Measurements from ENCODE around the gene LRRC14B.
"Not testable (repeated sequence)": the region's sequence is repeated elsewhere in the genome, so short reads cannot be mapped to it uniquely, and the experiment has no call there.

The LRRC14B gene

GRCh38 chr5:223791-224190, 32.5 kb downstream of the LRRC14B start:
- no peak for DNase-seq (ENCODE audit: low read depth, low spot score)
- Histone ChIP-seq H3K9ac (ENCODE audit: insufficient read length) (no peak overlapping the region), H3K9me3 (ENCODE audit: low read depth, low read length) (no peaks in the 10 kb centered on the region), H3K4me3 (no peak overlapping the region), H3K36me3 (ENCODE audit: insufficient read depth, low read length) (peaks cover 49% of the 10 kb centered on the region), H3K27ac (no peak overlapping the region)
- TF ChIP-seq EZH2 (IDR thresholded peaks at IDR 0.05) (no peak), POLR2AphosphoS5 (IDR thresholded peaks at IDR 0.05; ENCODE audit: borderline replicate concordance, low read depth, low read length) (no peak), FOXP2 (optimal IDR thresholded peaks at IDR 0.05; ENCODE audit: control extremely low read depth, extremely low read length, insufficient read depth) (no peak)

- no peaks in the 10 kb centered on the region for H3K9me3 ChIP-seq (ENCODE audit: low read depth, low read length)
- H3K4me3 ChIP-seq: no peak overlapping the region
- no peak overlapping the region for H3K27ac ChIP-seq
- peaks cover 61% of the 10 kb centered on the region for H3K36me3 ChIP-seq (ENCODE audit: insufficient read depth, low read length)
- DNase-seq (ENCODE audit: low read depth, low spot score): no peak
- H3K9ac ChIP-seq (ENCODE audit: insufficient read length): no peak overlapping the region
- TF ChIP-seq EZH2 (IDR thresholded peaks at IDR 0.05) (no peak), FOXP2 (optimal IDR thresholded peaks at IDR 0.05; ENCODE audit: control extremely low read depth, extremely low read length, insufficient read depth) (no peak), POLR2AphosphoS5 (IDR thresholded peaks at IDR 0.05; ENCODE audit: borderline replicate concordance, low read depth, low read length) (no peak)
These were observed 34.0 kb downstream of the LRRC14B start for GRCh38 chr5:225334-225733.

GRCh38 chr5:227375-227774, 36.1 kb downstream of the LRRC14B start:
- not testable (repeated sequence) for H3K4me3 ChIP-seq; H3K27ac ChIP-seq; H3K9ac ChIP-seq (ENCODE audit: insufficient read length); DNase-seq (ENCODE audit: low read depth, low spot score); H3K9me3 ChIP-seq (ENCODE audit: low read depth, low read length)
- peaks cover 73% of the 10 kb centered on the region for H3K36me3 ChIP-seq (ENCODE audit: insufficient read depth, low read length)

DNA sequence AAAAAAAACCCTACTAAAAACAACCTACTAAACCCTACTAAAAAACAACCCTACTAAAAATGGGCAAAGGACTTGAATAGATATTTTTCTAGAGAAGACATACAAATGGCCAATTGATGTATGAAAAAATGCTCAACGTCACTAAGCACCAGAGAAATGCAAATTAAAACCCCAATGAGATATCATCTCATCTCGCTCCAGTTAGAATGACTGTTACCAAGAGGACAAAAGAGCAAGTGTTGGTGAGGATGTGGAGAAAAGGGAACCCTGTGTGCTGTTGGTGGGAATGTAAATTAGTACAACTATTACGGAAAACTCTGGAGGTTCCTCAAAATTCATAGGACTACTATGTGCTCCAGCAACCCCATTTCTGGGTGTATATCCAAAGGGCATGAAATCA, 37.6 kb downstream of the LRRC14B start:
- Histone ChIP-seq H3K27ac (no peak overlapping the region), H3K4me3 (no peak overlapping the region), H3K9me3 (ENCODE audit: low read depth, low read length) (no peaks in the 10 kb centered on the region), H3K36me3 (ENCODE audit: insufficient read depth, low read length) (peaks cover 81% of the 10 kb centered on the region), H3K9ac (ENCODE audit: insufficient read length) (no peak overlapping the region)
- no peak for DNase-seq (ENCODE audit: low read depth, low spot score)
- TF ChIP-seq FOXP2 (optimal IDR thresholded peaks at IDR 0.05; ENCODE audit: control extremely low read depth, extremely low read length, insufficient read depth): no peak
- TF ChIP-seq EZH2 (IDR thresholded peaks at IDR 0.05): no peak
- no peak for TF ChIP-seq POLR2AphosphoS5 (IDR thresholded peaks at IDR 0.05; ENCODE audit: borderline replicate concordance, low read depth, low read length)

DNA sequence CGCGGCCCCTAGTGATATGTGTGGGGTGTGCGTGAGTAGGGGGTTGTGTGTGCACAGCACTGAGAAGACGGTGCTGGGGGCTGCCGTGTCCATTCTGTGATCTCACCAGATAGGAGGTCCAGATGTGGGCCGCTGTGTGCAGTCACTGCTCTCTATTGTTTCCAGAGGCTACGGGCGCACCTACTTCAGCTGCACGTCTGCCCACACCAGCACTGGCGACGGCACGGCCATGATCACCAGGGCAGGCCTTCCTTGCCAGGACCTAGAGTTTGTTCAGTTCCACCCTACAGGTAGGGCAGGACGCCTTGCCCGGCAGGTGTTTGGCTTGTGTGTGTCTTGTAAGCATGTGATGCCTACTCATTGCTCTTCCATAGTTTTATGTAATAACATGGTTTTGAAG, 39.4 kb downstream of the LRRC14B start:
- DNase-seq (ENCODE audit: low read depth, low spot score): no peak
- no peak overlapping the region for H3K4me3 ChIP-seq
- H3K9ac ChIP-seq (ENCODE audit: insufficient read length): no peak overlapping the region
- no peak for TF ChIP-seq FOXP2 (optimal IDR thresholded peaks at IDR 0.05; ENCODE audit: control extremely low read depth, extremely low read length, insufficient read depth)
- TF ChIP-seq EZH2 (IDR thresholded peaks at IDR 0.05): no peak
- TF ChIP-seq POLR2AphosphoS5 (IDR thresholded peaks at IDR 0.05; ENCODE audit: borderline replicate concordance, low read depth, low read length): no peak
- no peak overlapping the region for H3K27ac ChIP-seq
- peaks cover 78% of the 10 kb centered on the region for H3K36me3 ChIP-seq (ENCODE audit: insufficient read depth, low read length)
- H3K9me3 ChIP-seq (ENCODE audit: low read depth, low read length): no peaks in the 10 kb centered on the region

GRCh38 chr5:231661-232060, 40.4 kb downstream of the LRRC14B start:
- no peak overlapping the region for H3K9ac ChIP-seq (ENCODE audit: insufficient read length)
- H3K36me3 ChIP-seq (ENCODE audit: insufficient read depth, low read length): peaks cover 72% of the 10 kb centered on the region
- DNase-seq (ENCODE audit: low read depth, low spot score): no peak
- H3K27ac ChIP-seq: no peak overlapping the region
- no peak for TF ChIP-seq EZH2 (IDR thresholded peaks at IDR 0.05)
- no peak overlapping the region for H3K4me3 ChIP-seq
- no peaks in the 10 kb centered on the region for H3K9me3 ChIP-seq (ENCODE audit: low read depth, low read length)

GRCh38 chr5:233426-233825, 42.1 kb downstream of the LRRC14B start:
- not testable (repeated sequence) for DNase-seq (ENCODE audit: low read depth, low spot score); H3K9ac ChIP-seq (ENCODE audit: insufficient read length); H3K4me3 ChIP-seq; H3K27ac ChIP-seq; H3K9me3 ChIP-seq (ENCODE audit: low read depth, low read length)
- H3K36me3 ChIP-seq (ENCODE audit: insufficient read depth, low read length): peaks cover 66% of the 10 kb centered on the region

- no peak overlapping the region for H3K9ac ChIP-seq (ENCODE audit: insufficient read length)
- no peaks in the 10 kb centered on the region for H3K9me3 ChIP-seq (ENCODE audit: low read depth, low read length)
- TF ChIP-seq EZH2 (IDR thresholded peaks at IDR 0.05): no peak
- TF ChIP-seq POLR2AphosphoS5 (IDR thresholded peaks at IDR 0.05; ENCODE audit: borderline replicate concordance, low read depth, low read length): no peak
- no peak overlapping the region for H3K4me3 ChIP-seq
- H3K36me3 ChIP-seq (ENCODE audit: insufficient read depth, low read length): peaks cover 61% of the 10 kb centered on the region
- no peak for DNase-seq (ENCODE audit: low read depth, low spot score)
- no peak overlapping the region for H3K27ac ChIP-seq
These were observed 43.2 kb downstream of the LRRC14B start for GRCh38 chr5:234450-234849.

GRCh38 chr5:235527-235926, 44.2 kb downstream of the LRRC14B start:
- not testable (repeated sequence) for DNase-seq (ENCODE audit: low read depth, low spot score); H3K4me3 ChIP-seq; H3K27ac ChIP-seq; H3K9me3 ChIP-seq (ENCODE audit: low read depth, low read length); H3K9ac ChIP-seq (ENCODE audit: insufficient read length)
- H3K36me3 ChIP-seq (ENCODE audit: insufficient read depth, low read length): peaks cover 62% of the 10 kb centered on the region

GRCh38 chr5:237931-238330, 46.6 kb downstream of the LRRC14B start:
- not testable (repeated sequence) for H3K4me3 ChIP-seq; H3K9ac ChIP-seq (ENCODE audit: insufficient read length); H3K27ac ChIP-seq; H3K9me3 ChIP-seq (ENCODE audit: low read depth, low read length); DNase-seq (ENCODE audit: low read depth, low spot score)
- H3K36me3 ChIP-seq (ENCODE audit: insufficient read depth, low read length): peaks cover 70% of the 10 kb centered on the region

- H3K4me3 ChIP-seq; H3K27ac ChIP-seq; H3K9ac ChIP-seq (ENCODE audit: insufficient read length); H3K9me3 ChIP-seq (ENCODE audit: low read depth, low read length); DNase-seq (ENCODE audit: low read depth, low spot score): not testable (repeated sequence)
- H3K36me3 ChIP-seq (ENCODE audit: insufficient read depth, low read length): peaks cover 56% of the 10 kb centered on the region
These were observed 49.3 kb downstream of the LRRC14B start for GRCh38 chr5:240550-240949.

DNA sequence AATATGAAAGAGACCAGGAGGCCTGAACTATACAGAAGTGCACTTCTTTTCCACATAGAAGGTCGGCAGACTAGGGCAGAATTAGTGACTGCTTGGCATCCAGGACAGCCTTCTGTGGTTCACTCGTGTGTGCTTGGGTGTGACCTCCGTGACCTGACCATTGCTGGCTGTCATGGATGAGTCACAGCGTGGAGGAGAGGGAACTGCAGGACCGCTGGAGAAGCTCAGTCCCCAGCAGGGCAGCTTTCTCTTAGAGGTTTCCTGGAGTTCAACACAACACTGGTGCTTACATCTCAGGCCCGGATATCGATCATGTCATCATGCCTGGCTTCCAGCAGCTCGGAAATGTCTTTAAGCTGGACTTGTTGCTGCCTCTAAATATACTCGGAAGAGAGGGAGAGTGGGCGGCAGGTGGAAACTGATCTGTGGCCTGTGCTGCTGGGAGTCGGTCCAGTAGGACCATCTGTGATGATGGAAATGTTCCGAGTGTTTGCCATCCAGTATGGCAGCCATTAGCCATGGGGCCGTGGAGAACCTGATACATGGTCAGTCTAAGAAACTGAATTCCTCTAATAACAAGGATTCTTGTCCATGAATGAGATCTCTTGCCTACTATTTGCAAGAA, 49.9 kb downstream of the LRRC14B start:
- DNase-seq (ENCODE audit: low read depth, low spot score); H3K9ac ChIP-seq (ENCODE audit: insufficient read length); H3K9me3 ChIP-seq (ENCODE audit: low read depth, low read length); H3K27ac ChIP-seq; H3K4me3 ChIP-seq: not testable (repeated sequence)
- peaks cover 57% of the 10 kb centered on the region for H3K36me3 ChIP-seq (ENCODE audit: insufficient read depth, low read length)

- not testable (repeated sequence) for DNase-seq (ENCODE audit: low read depth, low spot score); H3K4me3 ChIP-seq; H3K9ac ChIP-seq (ENCODE audit: insufficient read length); H3K9me3 ChIP-seq (ENCODE audit: low read depth, low read length); H3K27ac ChIP-seq
- peaks cover 63% of the 10 kb centered on the region for H3K36me3 ChIP-seq (ENCODE audit: insufficient read depth, low read length)
These were observed 52.5 kb downstream of the LRRC14B start for GRCh38 chr5:243683-244367.

All from SK-N-MC (cell line).